Islet of Langerhans (tissue), 1 donor: Measurements from ENCODE around the gene CDAN1.

Source experiments
- FAIRE-seq: peaks from one replicate; lab custom pipeline; 2011; peaks lifted over from hg19 to GRCh38; lab: Jason Lieb, UNC

The CDAN1 gene

GRCh38 chr15:42732095-42732827, 4.7 kb downstream of the CDAN1 start:
- no peak for FAIRE-seq

- no peak for FAIRE-seq
Observed at GRCh38 chr15:42731461-42731860, 5.5 kb downstream of the CDAN1 start.

GRCh38 chr15:42730536-42730935, 6.4 kb downstream of the CDAN1 start:
- no peak for FAIRE-seq

DNA sequence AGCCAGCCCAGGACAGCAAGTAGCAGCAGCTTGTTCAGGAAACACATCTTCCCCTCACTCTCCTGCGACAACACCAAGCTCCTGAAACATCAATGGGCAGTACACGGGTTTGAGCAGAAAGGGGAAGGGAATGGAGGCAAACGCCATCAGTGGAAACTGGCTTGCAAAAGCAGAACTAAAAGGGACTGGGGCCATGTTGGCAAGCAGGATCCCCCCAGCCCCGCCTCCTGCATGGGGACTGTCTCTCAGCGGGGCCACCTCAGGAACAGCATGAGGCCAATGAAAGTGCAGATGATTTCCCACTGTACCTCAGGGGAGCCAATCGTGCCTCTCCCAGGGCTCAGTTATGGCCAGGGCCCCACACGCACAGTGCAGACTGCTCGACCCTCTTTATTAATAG, 6.8 kb downstream of the CDAN1 start:
- no peak for FAIRE-seq

- FAIRE-seq = no peak
Observed at GRCh38 chr15:42729409-42729808, 7.5 kb downstream of the CDAN1 start.

- FAIRE-seq = no peak
Observed at GRCh38 chr15:42728972-42729371, 8.0 kb downstream of the CDAN1 start.

- no peak for FAIRE-seq
Observed at GRCh38 chr15:42728560-42728959, 8.4 kb downstream of the CDAN1 start.

GRCh38 chr15:42727750-42728381, 9.1 kb downstream of the CDAN1 start:
- FAIRE-seq = no peak

- no peak for FAIRE-seq
Observed at GRCh38 chr15:42726114-42726513, 10.8 kb downstream of the CDAN1 start.

DNA sequence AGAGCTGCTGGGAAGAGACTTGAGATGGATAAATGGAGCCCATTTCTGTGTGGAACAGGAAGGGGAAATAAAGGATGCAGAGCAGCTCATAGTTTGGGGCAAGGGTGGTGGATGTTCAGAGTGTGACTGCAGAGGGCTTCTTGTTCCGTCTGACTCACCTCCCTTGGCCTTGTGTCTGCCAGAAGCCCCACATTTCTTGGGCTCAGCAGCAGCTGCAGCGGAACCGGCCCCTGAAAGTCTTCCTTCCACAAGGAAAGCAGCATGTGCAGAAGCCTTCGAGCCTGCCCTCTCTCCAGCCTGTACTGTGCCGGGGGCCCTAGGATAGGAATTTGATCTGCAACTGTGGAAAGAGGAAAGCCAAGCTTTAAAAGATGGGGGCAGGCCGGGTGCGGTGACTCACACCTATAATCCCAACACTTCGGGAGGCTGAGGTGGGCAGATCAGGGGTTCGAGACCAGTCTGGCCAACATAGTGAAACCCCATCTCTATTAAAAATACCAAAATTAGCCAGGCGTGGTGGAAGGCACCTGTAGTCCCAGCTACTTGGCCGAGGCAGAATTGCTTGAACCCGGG, 11.5 kb downstream of the CDAN1 start:
- FAIRE-seq = no peak

- FAIRE-seq = no peak
Observed at GRCh38 chr15:42724276-42724675, 12.7 kb downstream of the CDAN1 start.

DNA sequence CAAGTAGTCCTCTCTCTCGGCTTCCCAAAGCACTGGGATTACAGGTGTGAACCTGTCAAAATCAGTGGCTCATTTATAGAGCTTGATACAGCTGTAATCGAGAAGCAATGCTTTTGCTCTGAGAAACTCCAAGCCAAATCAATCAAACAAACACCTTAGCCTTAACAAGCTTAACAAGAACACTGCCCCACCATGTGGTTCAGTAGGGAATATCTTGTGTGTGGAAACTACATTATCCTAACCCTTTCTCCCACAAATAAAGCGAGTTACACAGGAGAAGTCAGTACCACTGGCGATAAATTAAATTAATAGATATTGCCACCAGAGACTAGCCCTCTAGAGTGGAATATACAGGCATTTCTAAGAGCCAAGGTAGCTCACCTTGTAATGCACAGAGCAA, 13.9 kb downstream of the CDAN1 start:
- no peak for FAIRE-seq

GRCh38 chr15:42721916-42722315, 15.0 kb downstream of the CDAN1 start:
- FAIRE-seq = no peak

DNA sequence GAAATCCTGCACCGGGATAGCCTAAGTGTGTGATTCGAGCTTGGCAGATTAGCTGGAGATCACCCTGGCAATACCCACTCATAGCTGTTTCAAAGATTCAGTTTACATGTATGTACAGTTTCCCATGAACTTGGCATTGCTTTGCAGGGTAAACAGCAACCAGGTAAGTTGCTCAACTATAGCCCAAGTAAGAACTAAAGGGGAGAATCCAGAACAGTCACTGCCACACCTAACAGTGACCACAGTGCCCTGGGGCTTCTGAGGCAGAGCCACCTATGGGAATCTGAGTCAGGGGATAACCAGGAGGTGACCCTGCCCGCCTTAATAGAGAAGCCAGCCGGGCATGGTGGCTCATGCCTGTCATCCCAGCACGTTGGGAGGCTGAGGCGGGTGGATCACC, 15.9 kb downstream of the CDAN1 start:
- FAIRE-seq = no peak

DNA sequence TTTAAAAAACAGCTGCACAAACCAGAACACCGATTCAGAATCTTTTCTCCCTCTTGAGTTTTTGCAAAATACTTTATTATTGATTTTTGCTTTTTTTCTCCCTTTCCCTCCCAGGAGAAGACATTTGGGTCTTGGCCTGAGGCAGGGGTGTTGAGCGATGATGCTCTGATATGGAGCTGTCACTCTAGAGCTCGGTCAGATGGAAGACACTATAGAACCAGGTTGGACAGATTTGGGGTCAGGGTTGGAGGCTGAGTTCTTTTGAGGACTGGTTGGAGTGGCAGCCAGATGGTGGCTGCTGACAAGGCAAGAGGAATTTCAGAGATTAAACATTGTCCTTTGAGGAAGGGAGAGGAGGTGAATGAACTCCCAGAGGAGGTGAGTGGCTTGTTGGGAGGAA, 16.9 kb downstream of the CDAN1 start:
- FAIRE-seq = no peak

DNA sequence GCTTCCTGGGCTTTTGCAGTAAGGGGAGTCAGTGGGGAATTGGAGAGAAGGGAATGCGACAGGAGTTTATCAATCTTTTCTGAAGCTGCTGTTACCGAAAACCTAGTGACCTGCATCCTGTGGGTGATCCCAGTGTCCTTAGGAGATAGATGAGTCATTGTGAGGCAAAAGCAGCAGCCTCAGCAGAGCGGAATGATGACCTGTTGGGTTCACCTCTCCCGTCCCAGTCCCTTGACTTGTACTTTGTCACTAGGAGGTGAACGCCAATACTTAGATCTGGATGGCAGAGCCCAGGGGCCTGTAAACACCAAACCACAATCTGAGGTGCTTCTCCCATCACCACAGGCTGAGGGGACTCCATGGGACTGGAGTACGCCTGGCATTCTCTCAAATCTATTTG, 17.9 kb downstream of the CDAN1 start:
- no peak for FAIRE-seq

GRCh38 chr15:42716626-42717025, 20.3 kb downstream of the CDAN1 start:
- FAIRE-seq = no peak

DNA sequence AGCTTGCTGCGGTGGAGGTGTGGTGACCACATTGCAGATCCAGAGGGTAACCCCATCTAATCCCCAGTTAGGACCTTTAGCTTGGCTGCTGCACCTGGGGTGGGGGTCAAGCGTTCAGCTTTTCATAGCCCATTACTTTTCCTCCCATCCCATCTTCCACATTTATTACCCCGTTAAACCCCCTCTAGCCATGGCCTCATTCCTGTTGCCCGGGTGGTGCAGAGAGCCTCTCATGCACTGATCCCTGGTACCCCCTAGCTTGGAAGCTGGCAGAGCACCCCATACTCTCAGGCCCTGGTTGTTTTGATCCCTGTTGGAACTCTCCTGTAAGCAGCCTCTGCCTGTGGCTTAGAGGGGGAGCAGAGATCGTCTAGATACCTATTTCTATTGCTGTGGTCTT, 20.8 kb downstream of the CDAN1 start:
- FAIRE-seq = no peak

- FAIRE-seq = no peak
Observed at GRCh38 chr15:42712584-42712983, 24.3 kb downstream of the CDAN1 start.

DNA sequence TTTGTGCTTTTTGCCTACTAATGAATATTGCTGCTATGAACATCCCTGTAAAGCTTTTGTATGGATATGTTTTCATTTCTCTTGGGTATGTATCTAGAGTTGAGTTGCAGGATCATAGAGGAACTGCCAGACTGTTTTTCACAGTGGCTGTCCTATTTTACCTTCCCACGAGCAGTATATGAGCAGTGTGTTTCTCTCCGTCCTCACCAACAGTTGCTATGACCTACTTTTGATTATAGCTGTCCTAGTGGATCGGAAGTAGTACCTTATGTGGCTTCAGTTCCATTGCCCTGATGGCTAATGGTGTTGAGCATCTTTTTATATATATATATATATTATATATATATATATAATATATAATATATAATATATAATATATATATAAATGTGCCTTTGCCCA, 25.2 kb downstream of the CDAN1 start:
- no peak for FAIRE-seq

DNA sequence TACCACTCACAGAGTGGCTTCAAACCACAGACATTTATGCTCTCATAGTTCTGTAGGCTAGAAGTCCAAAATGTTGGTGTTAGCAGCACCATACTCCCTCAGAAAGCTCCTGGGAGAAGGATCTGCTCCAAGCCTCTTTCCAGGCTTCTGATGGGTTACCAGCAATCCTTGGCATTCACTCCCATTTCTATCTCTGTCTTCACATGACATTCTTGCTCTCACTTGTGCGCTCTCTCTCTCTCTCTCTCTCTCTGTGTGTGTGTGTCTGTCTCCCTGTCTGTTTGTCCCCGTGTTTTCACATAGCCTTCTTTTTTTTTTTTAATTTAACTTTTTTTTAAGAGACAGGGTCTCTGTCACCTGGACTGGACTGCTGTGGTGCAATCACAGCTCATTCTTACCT, 26.3 kb downstream of the CDAN1 start:
- no peak for FAIRE-seq

GRCh38 chr15:42707873-42708544, 28.9 kb downstream of the CDAN1 start:
- no peak for FAIRE-seq

GRCh38 chr15:42707068-42707467, 29.9 kb downstream of the CDAN1 start:
- no peak for FAIRE-seq
